ENCODE measurements around the gene C10orf105. TPM values are rescaled to one million over a fixed set of nuclear protein-coding genes. Genes with fewer than 3 reads are reported as not detected.

The C10orf105 gene
- total RNA-seq, 1 donor from 2014 or later, result not detected

DNA sequence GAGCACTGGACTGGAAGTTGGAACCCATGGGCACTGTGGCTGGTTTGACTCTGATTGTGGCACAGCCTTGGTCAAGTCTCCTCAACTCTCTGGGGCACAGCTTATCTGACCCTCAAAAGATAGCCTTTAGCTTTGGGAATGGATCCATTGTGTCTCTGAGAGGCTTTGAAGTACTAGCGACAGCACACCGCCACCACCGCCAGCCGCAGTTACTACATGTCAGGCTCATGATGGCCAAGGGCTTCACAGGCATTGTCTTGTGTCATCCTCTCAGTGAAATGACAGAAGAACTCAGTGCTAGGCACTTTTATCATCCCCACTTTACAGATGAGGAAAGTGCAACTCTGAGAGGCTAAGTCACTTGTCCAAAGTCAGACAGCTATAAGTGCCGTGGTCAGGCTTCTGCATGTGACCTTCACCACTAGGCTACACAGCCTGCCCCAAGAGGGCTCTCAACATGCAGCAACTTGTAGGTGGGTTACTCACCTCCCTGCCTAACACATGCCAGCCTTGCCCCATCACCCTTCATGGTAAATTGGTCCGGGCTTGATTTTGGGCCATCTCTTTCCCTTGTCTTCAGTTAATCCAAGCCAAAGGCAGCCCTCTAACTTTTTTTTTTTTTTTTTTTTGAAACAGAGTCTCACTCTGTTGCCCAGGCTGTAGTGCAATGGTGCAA, 44.1 kb downstream of the C10orf105 start:
- no peak for DNase-seq (ENCODE audit: low read depth)

DNA sequence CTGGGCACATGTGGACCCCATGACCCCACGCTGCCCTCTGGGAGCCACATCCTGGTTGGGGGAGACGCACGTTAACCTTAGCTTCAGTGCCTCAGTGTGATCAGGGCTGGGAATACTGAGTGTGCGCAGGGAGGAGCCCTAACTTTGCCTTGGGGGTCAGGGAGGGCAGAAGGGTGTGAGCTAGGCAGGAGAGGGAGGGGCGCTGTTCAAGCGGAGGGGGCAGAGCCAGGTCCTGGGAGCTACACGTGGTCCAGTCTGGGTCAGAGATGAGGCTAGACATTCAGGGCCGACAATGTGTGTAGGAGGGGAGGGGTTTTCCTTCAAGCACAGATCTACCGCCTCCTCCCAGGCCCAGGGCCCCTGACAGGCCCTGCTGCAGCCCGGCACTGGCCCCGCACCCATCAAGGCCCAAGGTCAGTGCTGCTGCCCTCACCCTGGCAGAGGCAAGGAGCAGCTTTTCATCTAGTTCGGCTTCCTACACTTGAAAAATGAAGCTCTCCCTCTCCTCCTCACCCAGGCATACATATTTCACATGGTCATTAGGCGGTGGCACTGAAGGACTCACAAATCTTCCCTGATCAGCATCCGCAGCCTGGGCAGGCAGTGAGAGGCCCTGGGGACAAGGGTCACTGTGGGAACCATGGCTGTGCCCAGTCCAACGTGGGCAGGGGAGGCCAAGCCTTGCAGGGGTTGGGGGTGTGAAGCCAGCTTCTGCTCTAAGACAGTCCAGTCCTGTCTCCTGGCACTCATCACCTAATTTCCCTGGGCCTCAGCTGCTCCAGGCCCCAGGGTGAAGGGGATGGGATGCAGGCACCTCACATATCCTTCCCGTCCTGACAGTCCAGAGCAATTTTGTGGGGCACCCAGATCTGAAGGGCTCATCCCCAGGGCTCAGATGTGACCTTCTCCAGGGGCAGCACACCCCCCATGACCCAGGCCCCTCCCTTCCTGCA, 47.3 kb downstream of the C10orf105 start:
- DNase-seq (ENCODE audit: low read depth), result no peak

DNA sequence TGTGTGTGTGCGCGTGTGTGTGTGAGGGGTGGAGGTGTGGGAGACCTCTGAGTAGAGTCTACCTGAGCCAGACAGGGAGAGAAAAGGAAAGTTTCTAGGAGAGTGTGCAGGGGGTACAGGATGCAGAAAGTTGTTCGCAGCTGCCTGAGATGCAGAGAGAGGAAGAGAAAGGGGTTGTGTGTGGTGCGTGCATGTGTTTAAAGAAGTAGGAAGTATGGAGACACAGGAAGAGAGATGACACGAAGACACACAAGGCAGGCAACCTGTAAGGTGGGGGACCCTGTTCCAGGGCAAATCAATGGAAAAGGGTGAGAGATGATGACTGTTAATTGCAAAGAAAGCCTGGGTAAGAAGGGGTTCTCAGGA, 52.2 kb downstream of the C10orf105 start:
- DNase-seq (ENCODE audit: low read depth), result no peak

DNA sequence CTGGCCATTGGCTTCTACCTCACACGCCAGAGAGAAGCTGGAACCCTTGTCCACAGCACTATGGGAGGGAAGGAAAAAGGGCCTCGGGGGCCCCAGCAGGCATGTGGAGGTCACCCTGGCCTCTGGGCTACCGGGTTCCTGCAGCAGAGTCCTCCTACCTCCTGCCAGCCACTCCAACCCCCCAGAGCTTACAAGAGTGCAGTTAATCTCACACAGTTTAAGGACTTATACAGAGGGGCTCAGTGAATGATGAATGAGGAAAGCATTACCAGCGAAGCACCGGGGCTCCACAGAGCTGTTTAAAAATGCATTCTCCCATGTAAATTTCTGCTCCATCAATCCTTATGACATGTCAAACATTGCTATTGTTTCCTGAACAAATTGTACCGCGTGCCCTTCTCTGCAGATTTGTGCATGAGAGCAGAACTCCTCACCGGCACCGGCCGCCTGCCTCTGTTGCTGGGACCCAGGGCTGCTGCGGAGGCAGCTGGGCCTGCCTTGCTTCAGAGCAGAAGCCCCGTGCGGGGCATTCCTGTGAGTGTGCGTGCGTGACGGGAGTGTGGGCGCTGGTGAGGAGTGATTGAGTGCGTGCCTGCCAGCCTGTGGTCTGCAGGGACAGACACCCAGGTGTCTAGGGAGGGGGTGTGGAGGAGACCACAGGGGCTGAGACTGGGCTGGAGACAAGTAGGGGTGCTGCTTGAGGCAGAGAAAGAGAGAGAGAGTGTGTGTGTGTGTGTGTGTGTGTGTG, 52.8 kb downstream of the C10orf105 start:
- peak; percentile 3 for DNase-seq (ENCODE audit: low read depth)

DNA sequence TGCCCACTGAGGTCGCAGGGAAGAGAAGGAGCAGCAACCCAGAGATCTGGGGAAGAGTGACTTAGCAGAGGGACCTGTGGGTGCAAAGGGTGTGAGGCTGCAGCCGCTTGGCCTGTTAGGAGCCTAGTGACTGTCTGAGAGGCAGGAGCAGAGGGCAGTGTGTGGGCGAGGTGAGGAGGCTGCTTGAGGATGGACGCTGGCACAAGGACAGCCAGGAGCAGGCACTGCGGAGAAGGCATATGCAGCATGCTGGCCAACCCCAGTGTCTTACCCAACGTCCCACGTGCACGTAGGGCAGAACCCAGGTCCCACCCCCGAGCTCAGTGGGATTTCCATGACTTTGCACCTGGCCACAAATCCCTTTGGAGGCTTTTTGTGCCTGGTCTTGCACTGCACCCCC, 54.1 kb downstream of the C10orf105 start:
- no peak for DNase-seq (ENCODE audit: low read depth)

DNA sequence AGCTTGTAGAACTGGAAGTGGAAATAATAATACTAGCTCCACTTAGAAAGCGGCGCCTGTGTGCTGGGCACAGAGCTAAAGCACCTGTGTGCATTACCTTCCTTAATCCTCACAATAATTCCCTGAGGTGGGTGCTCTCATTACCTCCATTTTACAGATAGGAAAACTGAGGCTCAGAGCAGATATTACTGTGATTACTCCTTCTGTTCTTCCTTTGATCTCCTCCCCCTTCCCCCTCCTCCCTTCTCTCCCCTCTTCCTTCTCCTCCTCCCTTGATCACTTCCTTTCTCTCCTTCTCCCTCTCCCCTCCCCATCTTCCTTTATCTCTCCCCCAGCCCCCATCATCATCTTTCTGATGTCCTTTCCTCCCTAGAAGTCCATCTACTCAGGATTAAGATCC, 55.0 kb downstream of the C10orf105 start:
- no peak for DNase-seq (ENCODE audit: low read depth)

DNA sequence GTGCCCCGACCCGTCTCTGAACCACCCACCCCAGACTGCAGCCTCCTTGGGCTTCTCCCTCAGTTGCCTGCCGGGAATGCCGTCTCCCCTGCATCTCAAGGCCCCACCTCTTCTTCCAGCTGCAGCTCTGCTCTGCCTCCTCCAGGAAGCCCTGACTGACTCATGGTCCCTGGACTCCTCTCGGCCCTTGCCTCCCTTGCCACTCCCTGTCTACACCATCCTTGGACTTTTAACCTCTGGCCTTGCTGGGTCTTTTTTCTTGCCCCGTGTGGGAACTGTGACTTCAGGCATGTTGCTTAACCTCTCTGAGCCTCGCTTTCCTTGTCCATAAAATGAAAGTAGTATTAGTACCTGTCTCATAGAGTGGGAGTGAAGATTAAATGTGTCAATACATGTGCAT, 56.3 kb downstream of the C10orf105 start:
- no peak for DNase-seq (ENCODE audit: low read depth)

DNA sequence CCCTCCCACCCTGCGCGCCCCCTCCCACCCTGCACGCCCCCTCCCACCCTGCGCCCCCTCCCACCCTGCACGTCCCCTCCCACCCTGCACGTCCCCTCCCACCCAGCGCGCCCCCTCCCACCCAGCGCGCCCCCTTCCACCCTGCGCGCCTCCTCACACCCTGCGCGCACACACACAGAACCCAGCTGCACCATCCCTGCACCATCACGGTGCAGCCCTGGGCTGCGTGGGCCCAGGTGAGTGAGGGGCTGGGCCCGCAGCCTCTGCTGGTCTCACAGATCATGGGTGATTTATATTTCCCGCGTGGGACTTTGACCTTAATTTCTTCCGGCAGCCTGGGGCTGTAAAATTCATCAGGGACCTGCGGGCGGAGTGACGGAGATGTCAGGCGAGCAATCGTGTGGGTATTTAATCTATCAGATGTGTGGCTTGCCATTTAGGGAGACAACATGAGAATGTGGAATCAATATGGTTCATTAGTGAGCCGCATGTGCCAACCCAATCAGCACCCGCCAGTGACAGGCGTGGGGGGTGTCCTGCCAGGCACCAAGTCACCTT, 57.7 kb downstream of the C10orf105 start:
- no peak for DNase-seq (ENCODE audit: low read depth)

Other genes starting within 250 kb of the C10orf105 start
- gene VSIR, start 53.7 kb upstream of the C10orf105 start, total RNA-seq, result 10.6 and 14.0 TPM in 2 replicates
- gene PSAP, start 131.5 kb upstream of the C10orf105 start, total RNA-seq, result 787 and 1,464 TPM in 2 replicates
- gene CHST3, start 244.6 kb upstream of the C10orf105 start, total RNA-seq, result 32.3 and 69.4 TPM in 2 replicates